Measurements from ENCODE around the gene TADA2B.

DNA sequence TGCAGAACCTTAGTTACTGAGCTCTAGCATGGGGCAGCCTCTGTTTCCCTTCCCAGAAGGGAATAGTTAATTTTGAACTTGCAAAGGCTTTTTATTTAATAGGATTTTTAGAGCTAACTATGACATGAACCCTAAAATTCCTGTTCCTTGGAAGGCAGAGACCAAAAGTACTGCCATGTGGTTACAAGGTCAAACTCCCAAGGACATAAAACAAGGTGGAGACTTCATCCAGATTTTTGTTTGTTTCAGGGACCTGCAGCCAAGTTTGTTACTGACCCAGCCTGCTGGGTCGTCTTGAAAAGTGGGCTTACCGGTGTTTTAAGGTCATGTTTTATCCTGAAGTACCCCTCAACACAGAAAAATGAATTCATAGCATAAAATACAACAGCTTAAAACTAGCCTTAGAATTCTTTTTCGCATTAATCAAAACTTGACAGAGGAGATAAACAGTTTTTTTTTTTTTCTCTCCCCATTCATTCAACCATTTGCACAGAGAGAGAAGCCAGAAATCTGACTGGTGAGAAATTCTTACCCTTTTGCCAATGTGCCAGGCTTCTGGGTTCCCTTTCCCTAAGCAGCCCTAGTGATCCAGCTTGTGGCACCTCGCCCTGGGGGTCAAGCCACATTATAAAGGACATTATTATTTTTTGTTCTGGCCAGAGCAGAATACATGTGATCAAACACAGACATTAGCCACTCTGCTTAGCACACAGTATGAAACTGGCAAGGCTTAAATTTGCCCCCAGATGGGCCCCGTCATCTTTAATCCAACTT, 46.2 kb downstream of the TADA2B start:
- TF ChIP-seq POLR2A (IDR thresholded peaks at IDR 0.05; ENCODE audit: low read length): no peak
- TF ChIP-seq GATA1 (IDR thresholded peaks at IDR 0.05; ENCODE audit: low read depth, low read length): no peak

Data from erythroblast (primary cell).